GM19372 (cell line): ENCODE measurements around the gene SCAP.
"Not testable (repeated sequence)": the region's sequence is repeated elsewhere in the genome, so short reads cannot be mapped to it uniquely, and the experiment has no call there.

Experiments used
- ATAC-seq: cut with Tn5 transposase; IDR thresholded peaks from one replicate; pipeline ENCODE4 v1.9.1; 2021; ENCODE audit warnings: mild to moderate bottlenecking, low read depth, moderate library complexity; ENCODE audit not compliant: unreplicated experiment

The SCAP gene

DNA sequence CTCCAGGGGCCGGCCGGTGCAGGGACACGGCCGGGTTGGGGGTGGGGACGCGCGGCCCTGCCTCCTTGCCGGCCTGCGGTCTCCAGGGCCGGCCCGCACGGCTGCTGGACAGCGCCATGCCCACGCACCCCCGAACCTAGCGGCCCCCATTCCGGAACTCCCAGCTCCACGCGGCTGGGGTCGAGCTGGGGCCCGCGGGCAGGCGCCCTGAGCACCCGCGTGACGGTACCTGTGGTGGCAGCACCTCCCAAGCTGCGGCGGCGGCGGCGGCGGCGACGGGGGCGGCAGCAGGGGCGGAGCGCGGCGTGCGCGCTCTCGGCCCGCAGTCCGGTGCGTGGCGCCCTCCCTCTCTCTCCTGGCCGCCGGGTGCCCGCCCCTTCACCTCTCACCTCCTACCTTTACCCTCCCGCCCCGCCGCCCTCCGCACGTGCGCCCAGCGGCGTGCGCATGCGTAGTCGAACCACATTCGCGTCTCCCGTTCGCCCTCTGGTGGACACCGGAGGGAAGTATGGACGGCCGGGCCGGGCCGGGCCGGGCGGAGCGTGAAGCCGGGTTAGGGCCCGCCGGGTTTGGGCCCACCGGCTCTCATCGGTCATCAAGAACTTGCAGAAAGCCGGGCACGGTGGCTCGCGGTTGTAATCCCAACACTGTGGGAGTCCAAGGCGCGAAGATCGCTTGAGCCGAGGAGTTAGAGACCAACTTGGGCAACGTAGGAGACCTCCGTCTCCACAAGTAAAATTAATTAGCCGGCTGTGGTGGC lies at the start of gene SCAP:
Gene SCAP, minus strand, starts transcription at position 372 of the 760 bp plus-strand sequence. CDS start 32,948 bp downstream, outside the sequence.
- peak; percentile 95 for ATAC-seq

DNA sequence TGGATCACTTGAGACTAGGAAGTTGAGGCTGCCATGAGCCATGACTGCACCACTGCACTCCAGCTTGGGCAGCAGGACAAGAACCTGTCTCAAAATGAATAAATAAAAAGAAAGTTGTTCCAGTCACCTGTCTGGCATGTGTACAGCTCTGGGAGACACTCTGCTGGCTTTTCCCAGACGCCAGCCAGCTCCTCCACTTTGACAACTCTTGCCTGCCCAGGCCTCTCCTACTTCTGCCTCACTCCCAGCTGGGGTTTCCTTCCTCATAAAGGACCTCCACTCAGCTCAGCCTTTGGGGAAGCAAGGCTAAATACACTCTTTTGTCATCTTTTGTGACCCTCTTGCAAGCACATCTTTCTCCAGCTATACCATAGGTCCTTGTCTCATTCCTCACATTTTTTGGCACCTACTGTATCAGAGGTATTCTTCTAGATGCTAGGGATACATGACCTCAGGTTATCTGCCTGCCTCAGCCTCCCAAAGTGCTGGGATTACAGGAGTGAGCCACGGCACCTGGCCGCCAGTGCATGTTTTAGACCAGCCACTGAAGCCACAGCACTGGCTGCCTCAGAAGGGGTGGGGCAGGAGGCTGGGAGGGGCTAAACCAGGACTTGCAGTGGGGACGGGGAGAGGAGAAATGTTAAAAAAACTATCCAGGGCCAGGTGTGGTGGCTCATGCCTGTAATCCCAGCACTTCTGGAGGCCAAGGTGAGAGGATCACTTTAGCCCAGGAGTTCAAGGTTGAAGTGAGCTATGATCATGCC lies 47.8 kb upstream of the SCAP start:
- ATAC-seq = no peak

DNA sequence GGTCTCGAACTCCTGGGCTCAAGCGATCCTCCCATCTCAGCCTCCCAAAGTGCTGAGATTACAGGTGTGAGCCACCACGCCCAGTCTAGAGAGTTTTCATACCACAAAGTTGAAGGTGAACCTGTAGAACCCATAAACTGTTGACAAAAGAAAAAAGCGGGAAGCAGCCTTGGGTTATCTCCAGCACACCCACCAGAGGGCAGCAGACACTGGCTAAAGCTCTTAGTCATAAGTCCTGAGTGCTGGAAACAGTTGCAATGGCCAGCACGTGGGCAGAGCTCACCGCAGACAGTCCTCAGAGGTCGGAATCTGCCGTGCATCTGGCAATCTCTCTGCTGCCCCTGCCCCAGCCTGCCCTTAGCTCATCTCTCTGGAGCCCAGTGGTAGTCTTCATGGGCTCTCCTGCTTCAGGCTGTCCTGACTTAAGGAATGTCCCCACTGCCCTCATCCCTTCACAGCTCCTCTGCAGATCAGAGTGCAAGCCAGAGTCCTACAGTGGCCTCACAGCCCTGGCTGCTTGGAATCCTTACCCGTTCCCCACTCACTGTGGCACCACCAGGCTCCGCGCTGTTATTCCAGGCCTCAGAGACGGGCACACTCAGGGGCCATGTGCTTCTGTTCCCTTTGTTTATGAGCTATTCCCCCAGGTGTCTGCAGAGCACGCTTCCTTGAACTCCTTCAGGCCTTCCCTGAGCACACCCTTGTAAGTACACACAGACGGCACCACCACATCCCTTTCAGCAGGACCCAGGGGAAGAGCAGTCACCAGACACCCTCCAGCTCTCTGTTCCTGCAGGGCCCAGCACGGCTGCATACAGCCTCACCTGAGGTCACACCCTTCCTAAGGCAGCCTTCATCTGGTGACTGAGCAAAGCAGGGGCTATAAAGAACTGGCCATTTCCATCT lies 46.6 kb upstream of the SCAP start:
- peak; percentile 71 for ATAC-seq

DNA sequence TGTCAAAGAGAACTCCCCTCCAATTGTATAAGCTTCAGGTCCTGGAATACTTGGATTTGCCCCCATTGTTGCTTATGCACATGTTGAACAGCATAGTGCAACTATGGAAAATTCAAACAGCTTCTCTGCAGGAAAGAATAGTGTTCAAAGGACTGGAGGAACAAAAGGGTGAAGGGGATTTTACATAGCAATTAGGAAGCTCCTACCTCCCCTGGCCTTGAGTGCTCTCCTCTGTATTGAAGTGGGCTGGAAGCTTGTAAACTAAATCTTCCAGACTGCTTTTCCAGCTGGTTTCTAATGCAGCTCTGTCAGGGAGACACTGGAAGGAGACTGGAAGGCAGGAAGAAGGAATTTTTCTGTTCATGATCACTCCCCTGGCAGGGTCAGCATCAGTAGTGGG lies 45.0 kb upstream of the SCAP start:
- no peak for ATAC-seq

DNA sequence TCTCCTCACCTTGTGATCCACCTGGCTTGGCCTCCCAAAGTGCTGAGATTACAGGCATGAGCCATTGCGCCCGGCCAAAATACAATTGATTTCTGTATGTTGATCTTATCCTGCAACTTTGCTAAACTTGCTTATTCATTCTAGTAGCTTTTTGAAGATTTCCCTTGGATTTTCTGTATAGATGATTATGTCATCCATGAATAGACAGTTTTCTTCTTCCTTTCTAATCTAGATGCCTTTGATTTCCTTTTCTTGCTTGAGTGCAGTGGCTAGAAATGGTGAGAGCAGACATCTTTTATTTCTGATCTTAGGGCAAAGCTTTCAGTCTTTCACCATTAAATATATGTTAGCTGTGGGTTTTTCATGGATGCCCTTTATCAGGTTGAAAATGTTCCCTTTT lies 42.2 kb upstream of the SCAP start:
- no peak for ATAC-seq

DNA sequence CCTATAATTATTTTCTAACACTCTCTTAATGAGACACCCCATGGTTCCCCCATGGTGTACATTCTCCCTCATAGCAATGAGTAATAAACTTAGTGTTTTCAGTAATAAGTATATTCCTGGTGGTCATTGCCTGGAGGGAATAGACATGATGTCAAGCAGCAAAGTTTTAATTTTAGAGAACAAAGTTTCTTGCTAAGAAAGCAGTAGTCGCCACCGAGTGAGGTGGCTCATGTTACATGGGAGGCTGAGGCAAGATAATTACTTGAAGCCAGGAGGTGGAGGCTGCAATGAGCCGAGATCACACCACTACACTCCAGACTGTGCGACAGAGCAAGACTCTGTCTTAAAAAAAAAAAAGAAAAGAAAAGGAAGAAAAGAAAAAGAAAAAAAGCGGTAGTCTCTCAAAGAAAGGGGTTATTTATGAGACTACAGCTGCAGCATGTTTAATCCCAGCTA lies 40.2 kb upstream of the SCAP start:
- no peak for ATAC-seq

DNA sequence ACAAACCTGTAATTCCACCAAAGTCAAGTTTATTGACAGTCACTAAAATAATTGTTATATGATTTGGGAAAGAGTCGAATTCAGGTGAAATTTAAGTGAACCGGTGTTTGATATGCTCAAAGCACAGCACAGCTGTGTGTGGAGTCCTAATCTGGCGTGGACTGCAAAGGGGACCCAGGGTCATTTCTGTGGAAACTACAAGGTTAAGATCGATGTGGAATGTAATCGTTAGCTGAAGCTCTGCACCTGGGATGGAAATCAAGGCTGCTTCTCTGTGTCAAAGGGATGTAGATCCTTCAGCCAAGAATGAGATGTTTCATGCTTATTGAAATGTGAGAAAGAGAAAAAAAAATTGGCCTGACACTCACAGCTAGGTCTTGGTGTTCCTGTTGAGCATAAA lies 39.4 kb upstream of the SCAP start:
- ATAC-seq = no peak

DNA sequence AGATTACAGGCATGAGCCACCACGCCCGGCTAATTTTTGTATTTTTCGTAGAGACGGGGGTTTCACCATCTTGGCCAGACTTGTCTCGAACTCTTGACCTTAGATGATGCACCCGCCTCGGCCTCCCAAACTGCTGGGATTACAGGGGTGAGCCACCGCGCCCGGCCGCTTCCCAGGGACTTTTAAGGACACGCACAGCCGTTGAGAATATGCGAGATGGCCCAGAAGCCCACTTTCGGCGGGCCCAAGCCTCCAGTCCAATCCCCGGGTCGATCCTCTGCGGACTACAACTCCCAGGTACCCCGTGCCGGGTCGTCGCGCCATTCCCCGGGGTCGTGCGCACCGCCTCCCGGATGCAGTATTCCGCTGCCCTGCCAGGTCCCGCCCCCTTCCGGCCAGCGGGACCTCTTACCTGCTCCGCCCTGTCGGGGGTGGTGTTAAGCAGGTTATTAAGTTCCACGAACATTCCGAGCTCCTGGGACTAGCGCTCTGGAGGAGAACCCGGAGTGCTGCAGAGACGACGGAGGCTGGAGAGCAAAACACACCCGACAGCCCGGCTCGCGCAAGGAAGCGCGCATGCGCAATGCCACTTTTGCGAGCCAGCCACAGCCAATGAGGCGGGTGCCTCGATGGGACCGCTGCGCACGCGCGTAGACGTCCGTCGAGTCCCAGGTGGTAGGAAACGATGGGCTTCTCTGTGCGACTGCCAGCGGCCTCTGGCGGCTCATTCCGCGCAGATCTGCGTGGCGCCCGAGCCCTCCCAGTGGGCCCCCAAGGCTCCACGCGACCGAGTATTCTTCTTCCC lies 37.6 kb upstream of the SCAP start, which contains the start of gene ELP6:
Gene ELP6, minus strand, starts transcription at position 588 of the 805 bp plus-strand sequence. Its CDS starts 122 bp downstream, at position 466.
- ATAC-seq = peak; percentile 91

DNA sequence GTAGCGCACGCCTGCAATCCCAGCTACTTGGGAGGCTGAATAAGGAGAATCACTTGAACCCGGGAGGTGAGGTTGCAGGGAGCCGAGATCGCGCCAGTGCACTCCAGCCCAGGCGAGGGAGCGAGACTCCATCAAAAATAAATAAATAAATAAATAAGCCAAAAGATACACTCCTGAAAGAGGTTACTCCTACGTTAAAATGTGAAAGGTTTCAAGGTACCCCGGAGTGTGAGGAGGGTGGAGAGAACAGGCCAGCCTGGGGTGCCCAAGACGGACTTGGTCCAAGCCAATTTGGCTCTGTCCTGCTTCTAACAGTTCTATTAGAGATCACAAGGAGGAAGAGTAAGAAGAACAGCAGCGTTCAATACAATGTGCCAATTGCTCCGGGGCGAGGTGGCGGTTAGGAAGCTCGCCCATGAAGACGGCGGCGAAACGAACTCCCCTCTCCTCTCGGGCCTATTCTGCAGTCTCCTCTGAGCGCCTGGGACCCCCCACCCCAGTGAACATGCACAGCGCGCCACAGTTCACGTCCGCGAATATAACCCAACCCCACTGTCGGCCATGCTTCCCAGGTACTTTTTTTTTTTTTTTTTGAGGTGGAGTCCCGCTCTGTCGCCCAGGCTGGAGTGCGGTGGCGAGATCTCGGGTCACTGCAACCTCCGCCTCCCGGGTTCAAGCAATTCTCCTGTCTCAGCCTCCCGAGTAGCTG lies 36.8 kb upstream of the SCAP start:
- ATAC-seq = no peak

DNA sequence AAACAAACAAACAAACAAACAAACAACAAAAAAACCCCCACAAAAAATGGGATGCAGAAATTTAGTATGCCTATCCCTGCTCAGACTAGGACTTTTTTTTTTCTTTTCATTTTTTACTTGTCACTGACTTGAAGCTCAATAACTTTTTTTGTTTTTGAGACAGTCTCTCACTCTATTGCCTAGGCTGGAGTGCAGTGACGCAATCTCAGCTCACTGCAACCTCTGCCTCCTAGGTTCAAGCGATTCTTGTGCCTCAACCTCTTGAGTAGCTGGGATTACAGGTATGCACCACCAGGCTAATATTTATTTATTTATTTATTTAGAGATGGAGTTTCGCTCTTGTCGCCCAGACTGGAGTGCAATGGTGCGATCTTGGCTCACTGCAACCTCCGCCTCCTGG lies 29.5 kb upstream of the SCAP start:
- not testable (repeated sequence) for ATAC-seq

DNA sequence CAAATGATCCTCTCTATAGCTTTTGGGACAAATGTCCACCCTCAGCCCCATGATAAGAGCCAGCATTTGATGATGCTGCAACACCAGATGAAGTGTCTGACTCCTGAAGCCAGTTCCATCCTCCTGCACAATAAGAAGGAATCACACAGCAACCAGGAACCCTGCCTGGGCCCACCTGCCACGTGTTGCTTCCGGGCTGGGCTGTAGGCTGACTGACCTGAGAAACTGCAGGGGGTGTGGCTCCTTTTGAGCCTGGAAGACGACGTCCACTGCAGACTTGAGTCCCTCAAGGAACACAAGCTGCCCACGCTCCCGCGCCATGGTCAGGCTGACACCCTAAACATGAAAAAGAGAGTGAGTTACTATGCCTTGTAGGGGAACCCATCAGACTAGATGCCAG lies 28.4 kb upstream of the SCAP start:
- ATAC-seq = no peak

DNA sequence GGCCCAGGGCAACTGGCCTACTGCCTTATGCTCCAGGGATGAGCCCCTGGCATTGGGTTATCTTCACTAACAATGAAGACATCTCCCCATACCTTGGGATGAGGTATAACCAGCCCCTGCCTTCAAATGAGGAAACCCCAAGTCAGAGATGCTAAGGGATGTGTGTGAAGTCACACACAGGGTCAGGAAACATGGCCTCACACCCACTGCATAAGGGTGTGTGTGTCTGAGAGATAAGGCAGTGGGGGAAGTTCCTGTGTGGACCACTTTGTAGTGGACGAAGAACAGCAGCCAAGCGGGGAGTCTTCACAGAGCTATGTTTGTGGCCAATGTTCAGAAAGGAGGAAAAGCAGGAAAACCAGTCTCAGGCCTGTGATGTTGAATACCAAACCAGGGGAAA lies 27.3 kb upstream of the SCAP start:
- ATAC-seq = no peak

DNA sequence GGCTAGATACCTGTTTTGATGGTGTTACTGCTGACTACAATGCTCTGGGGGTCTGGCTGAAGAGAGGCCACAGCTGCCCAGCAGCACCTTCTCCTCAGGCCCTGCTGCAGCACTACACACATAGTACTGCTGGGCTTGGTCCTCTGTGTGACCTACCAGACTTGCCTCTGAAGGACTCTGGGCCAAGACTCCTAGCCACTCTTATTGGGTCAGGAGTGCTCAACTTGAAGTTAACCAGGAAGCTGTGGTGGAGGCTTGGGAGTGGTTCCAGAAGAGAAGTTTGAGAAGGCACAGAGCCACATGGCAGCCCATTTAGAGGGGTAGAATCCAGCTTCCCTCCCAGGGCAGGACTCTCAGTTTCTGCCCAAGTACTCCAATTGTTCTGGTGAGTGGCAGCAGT lies 21.2 kb upstream of the SCAP start:
- no peak for ATAC-seq

DNA sequence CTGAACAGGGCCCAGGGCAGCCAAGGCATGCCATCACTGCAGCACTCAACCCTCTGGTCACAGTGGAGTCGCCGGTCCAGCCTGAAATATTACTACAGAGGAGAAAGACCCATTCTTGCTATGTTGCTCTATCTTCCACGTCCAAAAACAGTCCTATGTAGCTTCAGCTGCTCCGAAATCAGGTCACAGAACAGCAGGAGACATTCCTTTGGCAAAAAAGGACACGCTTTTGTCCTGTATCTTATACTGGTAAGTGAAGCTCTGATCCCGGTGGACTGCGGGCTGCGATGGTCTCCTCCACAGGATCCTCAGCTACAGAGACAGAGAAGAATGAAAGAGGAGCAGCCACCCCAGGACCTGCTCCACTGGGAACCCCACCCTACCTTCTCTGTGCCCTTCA lies 20.1 kb upstream of the SCAP start:
- no peak for ATAC-seq

DNA sequence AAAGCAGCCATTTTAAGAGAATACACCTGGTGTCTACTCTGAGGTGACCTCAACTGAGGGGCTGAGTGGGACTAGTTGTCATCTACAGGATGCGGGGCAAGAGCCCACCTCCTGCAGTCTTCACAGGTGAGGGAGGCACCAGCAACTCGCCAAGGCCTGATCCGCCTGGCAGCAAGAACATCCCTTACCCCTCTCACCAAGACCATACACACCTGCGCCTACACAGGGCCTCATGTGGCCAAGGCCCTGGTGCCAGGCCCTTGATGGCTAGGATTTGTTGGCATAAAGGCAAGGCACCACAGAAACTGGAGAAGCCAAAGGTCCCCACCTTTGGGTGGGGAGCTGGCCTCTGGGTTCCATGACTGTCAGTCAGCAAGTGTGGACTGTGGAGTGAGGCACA lies 19.4 kb upstream of the SCAP start:
- no peak for ATAC-seq

DNA sequence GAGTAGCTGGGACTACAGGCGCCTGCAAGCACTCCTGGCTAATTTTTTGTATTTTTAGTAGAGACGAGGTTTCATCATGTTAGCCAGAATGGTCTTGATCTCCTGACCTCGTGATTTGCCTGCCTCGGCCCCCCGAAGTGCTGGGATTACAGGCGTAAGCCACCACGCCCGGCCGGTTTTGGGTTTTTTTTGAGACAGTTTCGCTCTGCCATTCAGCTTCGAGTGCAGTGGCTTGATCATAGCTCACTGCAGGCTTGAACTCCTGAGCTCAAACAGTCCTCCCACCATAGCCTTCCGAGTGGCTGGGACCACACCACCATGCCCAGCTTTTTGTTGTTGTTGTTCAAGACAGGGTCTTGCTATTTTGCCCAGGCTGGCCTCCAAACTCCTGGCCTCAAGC lies 16.0 kb upstream of the SCAP start:
- no peak for ATAC-seq

DNA sequence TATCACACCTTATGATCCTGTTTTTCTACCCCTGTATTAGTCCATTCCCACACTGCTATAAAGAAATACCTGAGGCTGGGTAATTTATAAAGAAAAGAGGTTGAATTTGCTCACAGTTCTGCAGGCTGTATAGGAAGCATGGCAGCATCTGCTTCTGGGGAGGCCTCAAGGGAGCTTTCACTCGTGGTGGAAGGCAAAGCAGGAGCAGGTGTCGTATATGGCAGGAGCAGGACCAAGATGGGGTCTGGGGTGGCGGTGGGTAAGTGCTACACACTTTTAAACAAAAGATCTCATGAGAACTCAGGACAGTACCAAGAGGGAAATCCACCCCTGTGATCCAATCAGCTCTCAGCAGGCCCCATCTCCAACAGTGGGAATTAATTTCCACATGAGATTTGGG lies 15.4 kb upstream of the SCAP start:
- no peak for ATAC-seq

DNA sequence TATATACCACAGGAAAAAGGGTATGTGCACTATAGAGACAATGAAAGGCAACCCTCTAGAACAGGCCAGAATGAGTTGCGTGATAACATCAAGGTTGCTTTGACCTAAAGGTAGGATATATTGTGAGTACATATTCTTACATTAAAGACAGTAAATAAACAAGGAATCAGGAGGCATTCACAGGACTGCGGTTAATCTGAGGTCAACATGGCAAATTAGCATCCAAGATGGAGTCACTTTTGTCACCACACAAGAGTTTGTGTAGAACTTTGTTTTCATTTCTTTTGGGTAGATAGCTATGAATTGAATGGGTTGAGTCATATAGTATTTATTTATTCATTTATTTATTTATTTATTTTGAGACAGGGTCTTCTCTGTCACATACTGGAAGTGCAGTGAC lies 11.5 kb upstream of the SCAP start:
- no peak for ATAC-seq

DNA sequence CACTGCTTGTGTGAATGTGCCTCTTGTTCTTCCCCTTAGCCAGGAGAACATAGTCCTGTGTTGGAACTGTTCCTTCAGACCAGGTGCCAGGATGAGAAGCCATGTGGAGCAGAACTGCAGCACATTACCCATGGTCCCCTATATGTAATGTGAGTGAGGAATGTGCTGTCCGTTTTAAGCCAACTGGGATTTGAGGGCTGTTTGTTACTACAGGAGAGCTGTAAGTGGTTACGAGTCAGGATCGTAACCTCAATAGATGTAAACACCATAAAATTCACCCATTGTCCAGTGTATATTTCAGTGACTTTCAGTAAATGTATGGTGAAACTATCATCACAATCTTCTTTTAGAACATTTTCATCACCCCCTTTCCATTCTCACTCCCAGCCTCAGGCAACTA lies 10.1 kb upstream of the SCAP start:
- no peak for ATAC-seq
